Measurements from ENCODE around the gene FOSL2.

The FOSL2 gene

DNA sequence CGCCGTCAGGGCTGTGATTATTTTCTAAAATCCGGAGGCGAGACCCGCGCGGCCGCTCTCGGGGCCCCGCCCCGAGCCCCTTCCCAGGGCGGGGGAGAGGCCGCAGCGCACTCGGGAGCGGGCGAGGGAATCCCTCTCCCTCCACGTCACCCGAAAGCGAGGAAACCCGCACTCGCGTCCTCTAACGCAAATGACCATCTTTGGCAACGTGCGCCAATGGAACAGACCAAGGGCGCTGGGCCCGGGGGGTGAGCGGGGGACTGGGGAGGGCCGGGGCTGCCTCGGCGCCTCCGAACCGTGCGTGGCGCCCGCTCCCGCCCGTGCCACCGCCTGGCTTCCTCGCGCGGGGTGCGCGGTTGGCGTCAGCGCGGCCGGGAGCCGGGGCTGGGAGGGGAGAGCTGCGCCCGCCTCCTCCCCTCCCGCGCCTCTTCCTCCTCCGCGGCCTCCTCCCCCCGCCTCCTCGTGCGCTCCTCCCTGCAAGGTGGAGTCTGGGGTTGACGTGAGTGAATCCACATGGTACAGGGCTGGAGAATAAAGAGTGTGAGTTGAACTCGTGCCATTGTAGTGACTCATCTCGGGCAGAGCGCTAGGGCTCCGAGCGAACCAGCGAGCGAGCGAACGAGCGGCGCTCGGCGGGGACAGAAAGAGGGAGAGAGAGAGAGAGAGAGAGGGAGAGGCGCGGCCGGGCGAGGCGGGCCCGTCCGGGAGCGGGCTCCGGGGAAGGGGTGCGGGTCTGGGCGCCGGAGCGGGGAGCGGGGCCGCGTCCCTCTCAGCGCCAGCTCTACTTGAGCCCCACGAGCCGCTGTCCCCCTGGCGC, at the start of gene FOSL2:
Gene FOSL2, plus strand, starts transcription at position 562 of the 817 bp plus-strand sequence. CDS start 863 bp downstream, outside the sequence.
- DNase-seq (ENCODE audit: low read depth in 3 of 3): peak; percentile 79 to 91 (median 90)

GRCh38 chr2:28343184-28343942, 49.3 kb upstream of the FOSL2 start:
- DNase-seq (ENCODE audit: low read depth in 3 of 3): no peak

- no peak for DNase-seq (ENCODE audit: low read depth in 3 of 3)
Measured at GRCh38 chr2:28343971-28344715, 48.5 kb upstream of the FOSL2 start.

- no peak for DNase-seq (ENCODE audit: low read depth in 3 of 3)
Measured at GRCh38 chr2:28344756-28345373, 47.8 kb upstream of the FOSL2 start.

GRCh38 chr2:28345619-28346018, 47.0 kb upstream of the FOSL2 start:
- no peak for DNase-seq (ENCODE audit: low read depth in 3 of 3)

DNA sequence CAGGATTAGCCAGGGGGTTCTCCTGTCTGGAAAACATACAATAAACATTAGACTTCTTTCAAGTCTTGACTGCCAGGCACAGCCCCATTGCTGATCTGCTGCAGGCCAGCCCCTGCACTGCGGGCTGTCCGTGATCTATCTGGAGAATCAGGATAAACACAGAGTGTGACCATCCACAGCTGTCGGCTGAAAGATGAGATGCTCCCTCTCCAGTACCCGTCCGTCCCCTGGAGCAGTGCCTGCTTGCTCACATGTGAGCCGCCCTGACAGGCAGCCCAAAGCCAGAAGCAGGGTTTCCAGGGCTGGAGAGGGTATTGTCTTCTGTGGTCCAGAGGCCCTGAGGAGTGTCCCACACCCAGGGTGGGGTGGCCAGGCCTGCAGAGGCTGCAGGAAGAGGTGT, 46.1 kb upstream of the FOSL2 start:
- no peak for DNase-seq (ENCODE audit: low read depth in 3 of 3)

GRCh38 chr2:28347193-28347592, 45.5 kb upstream of the FOSL2 start:
- DNase-seq (ENCODE audit: low read depth in 3 of 3): no peak

- DNase-seq (ENCODE audit: low read depth in 3 of 3): no peak
Measured at GRCh38 chr2:28347596-28347995, 45.1 kb upstream of the FOSL2 start.

DNA sequence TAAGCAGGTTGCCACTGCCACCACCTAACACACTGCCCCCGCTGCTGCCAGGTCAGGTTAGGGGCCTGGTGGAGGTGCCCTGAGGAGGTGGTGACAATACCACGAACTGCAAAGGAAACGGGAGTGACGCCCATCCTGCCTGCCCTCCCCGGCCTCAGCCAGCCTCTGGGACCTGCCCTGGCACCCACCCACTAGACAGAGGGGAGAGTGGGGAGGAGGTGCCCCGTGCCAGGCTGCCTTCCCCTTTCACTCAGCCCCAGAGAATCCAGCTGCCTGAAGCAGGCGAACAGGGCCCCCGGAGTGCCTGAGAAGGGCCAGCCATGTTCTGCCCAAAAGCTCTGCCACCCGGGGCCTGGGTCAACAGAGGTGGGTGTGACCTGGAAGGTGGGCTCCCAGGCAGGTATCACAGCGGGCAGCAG, 44.5 kb upstream of the FOSL2 start:
- DNase-seq (ENCODE audit: low read depth in 3 of 3): peak in 1 of 3 experiments; percentile 28

DNA sequence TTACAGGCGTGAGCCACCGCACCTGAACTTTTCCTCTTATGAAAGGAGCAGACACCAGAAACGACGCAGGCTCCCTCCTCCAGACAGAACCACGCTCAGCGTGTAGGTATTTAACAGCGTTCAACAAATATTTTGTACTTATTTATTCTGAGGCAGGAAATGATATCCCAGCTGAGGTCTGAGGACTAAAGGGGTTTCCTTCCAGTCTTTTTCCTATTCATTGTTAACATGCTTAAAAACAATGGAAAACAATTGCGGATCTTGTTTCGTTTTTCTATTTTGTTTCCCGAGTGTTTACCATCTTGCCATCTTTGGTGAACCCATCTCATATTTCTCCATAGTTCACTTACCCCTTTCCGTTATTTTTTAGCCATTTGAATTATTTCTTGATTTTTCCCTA, 43.7 kb upstream of the FOSL2 start:
- DNase-seq (ENCODE audit: low read depth in 3 of 3): no peak

DNA sequence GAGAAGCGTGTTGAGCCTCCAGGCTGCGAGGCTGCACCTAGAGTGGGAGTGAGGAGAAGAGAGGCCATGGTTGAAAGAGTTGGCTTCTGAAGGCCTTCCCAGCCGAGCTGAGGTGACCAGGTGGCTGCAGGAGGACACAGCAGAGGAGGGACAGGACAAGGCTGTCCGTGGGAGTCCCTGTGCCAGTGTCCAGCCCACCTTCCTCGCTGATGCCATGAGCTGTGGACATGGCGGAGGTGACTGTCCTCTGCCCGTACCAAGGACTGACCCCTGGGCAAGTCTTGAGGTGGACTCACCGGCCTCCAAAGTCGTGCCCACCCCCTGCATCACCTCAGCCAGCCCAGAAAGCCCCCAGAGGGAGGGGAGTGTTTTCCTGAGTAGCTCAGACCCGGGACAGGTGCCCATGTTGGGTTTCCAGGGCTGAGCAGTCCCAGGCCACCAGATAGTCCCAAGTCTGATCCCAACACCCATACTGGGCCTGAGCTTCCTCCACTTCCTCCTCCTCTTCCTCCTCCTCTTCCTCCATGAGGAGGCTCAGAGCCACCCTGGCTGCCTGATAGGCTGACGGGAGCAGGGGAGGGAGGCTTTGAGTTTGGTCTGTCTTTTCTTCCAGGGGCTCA, 43.0 kb upstream of the FOSL2 start:
- DNase-seq (ENCODE audit: low read depth in 3 of 3): no peak

- DNase-seq (ENCODE audit: low read depth in 3 of 3): no peak
Measured at GRCh38 chr2:28350196-28350595, 42.5 kb upstream of the FOSL2 start.

GRCh38 chr2:28350791-28351285, 41.8 kb upstream of the FOSL2 start:
- DNase-seq (ENCODE audit: low read depth in 3 of 3): no peak

- no peak for DNase-seq (ENCODE audit: low read depth in 3 of 3)
Measured at GRCh38 chr2:28351621-28352020, 41.0 kb upstream of the FOSL2 start.

DNA sequence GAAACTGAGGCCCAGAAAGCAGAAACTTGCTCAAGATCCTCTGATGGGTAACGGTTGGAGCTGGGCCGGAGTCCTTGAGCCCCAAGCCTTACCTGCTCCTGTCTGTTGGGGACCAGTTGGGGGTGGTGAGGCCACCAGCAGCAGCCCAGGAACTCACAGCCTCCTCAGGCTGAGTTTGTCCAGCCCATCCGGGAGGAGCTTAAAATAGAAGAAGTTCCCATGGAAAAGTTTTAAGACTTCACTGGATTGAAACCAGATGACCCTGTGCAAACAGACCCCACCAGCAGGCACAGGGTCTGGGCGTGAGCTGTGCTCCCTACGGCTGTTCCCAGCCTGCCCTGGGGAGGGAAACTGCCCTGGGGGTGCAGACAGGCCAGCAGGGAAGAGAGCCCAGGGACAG, 40.6 kb upstream of the FOSL2 start:
- no peak for DNase-seq (ENCODE audit: low read depth in 3 of 3)

DNA sequence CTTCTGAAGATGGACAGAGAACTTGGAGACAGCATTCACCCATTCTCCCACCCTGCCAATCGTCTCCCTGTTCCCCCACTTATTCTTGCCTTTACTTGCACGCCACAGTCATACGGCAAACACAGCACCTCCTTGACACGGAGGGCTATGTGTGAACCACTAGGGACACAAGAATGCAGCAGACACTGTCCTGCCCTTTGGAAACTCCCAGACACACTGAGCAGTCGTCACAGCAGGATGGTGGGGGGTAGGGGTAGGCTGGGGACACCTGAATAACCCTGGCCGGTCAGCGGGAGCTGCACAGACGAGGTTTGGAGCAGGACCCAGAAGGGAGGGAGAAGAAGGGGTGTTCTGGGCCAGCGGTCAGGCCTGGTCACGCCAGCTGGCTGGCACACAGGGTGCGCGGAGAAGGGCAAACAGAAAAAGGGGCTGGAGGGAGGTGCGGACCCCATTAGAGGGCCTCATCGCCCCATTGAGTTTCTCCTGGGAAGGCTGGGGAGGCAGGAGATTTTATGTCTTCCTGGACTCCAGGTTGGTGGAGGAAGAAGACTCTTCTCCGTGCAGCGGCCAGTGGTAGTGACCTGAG, 40.0 kb upstream of the FOSL2 start:
- no peak for DNase-seq (ENCODE audit: low read depth in 3 of 3)

GRCh38 chr2:28354920-28355520, 37.6 kb upstream of the FOSL2 start:
- no peak for DNase-seq (ENCODE audit: low read depth in 3 of 3)

GRCh38 chr2:28355521-28356094, 37.0 kb upstream of the FOSL2 start:
- no peak for DNase-seq (ENCODE audit: low read depth in 3 of 3)

- DNase-seq (ENCODE audit: low read depth in 3 of 3): no peak
Measured at GRCh38 chr2:28356095-28356911, 36.4 kb upstream of the FOSL2 start.
